Lung (tissue), 12 donors: ENCODE data around the gene KLHL36. TPM values are rescaled to one million over a fixed set of nuclear protein-coding genes. Genes with fewer than 3 reads are reported as not detected.

Source experiments
- ATAC-seq: fragments of 200-7000 bp; cut with Tn5 transposase; one replicate; pipeline ENCODE4 v1.9.1; 2020; ENCODE audit warnings: moderate number of reproducible peaks; ENCODE audit not compliant: insufficient read depth, low FRiP score
- DNase-seq, 3 donors: peaks; one replicate each; pipeline ENCODE4 v3.0.0-alpha.2; 2013 to 2017
- H3K27ac ChIP-seq, 2 donors: one replicate each; pipeline ENCODE4 v1.5.1; 2013; ENCODE audit warnings: mild to moderate bottlenecking in 2 of 2, moderate library complexity in 2 of 2, control low read depth in 1 of 2, inconsistent platforms in 1 of 2, low read depth in 1 of 2, low read length in 1 of 2
- H3K27me3 ChIP-seq, 3 donors: one replicate each; pipeline ENCODE4 v1.5.1; 2013; ENCODE audit warnings: low read length in 2 of 3; ENCODE audit not compliant: control insufficient read depth in 3 of 3, insufficient read depth in 3 of 3
- H3K36me3 ChIP-seq, 4 donors: one replicate each; pipeline ENCODE4 v1.5.1; 2013; ENCODE audit warnings: low read length in 4 of 4, mild to moderate bottlenecking in 1 of 4, moderate library complexity in 1 of 4; ENCODE audit not compliant: control insufficient read depth in 4 of 4, insufficient read depth in 4 of 4
- H3K4me1 ChIP-seq, 5 donors: one replicate each; pipeline ENCODE4 v1.5.1; 2013; ENCODE audit warnings: low read length in 5 of 5, mild to moderate bottlenecking in 2 of 5, moderate library complexity in 1 of 5; ENCODE audit not compliant: control insufficient read depth in 5 of 5, insufficient read depth in 5 of 5
- H3K4me3 ChIP-seq: one replicate; pipeline ENCODE4 v1.5.1; 2013; ENCODE audit warnings: mild to moderate bottlenecking, control low read depth, moderate library complexity
- H3K9ac ChIP-seq, 2 donors: one replicate each; pipeline ENCODE4 v1.5.1; 2013; ENCODE audit warnings: low read length in 2 of 2, control low read depth in 1 of 2; ENCODE audit not compliant: insufficient read depth in 1 of 2
- H3K9me3 ChIP-seq, 4 donors: one replicate each; pipeline ENCODE4 v1.5.1; 2013; ENCODE audit warnings: low read length in 3 of 4, mild to moderate bottlenecking in 1 of 4, moderate library complexity in 1 of 4; ENCODE audit not compliant: control insufficient read depth in 4 of 4, insufficient read depth in 3 of 4
- WGBS, 2 donors: extraction: QIAGEN DNeasy Blood & Tissue Kit; methylation state at CpG; one replicate each; pipeline ENCODE4 v1.1.7; 2013; 5-methylcytosine and 5-hydroxymethylcytosine counted together
- polyA plus RNA-seq, 2 donors: library from polyadenylated mRNA; stranded (reverse); fragments of 200-250 nt; gene quantifications; one replicate each; pipeline ENCODE4 v1.2.1, GENCODE V29; 2013
- total RNA-seq, 2 donors: library from RNA; depleted of rRNA in 1 of 2; stranded (reverse); fragments of >200 nt in 1 of 2; gene quantifications; one replicate each; pipeline ENCODE4 v1.2.1, GENCODE V29; 2014 to 2021
- TF ChIP-seq, protein P1 (sequence below): IDR thresholded peaks from 2 replicates; pipeline ENCODE4 v1.5.1; 2012; ENCODE audit warnings: mild to moderate bottlenecking; ENCODE audit errors: control extremely low read depth, extremely low read depth
- donor health status: control.
- donor health status: control.
- donor health status: Bipolar disorder and iron deficiency.
- donor health status: healthy.
- donor health status: DM: yes; HTN: yes; CAD: no.

The KLHL36 gene
- total and polyA plus RNA-seq, 4 donors, result 18.1 to 52.7 (median 32.3) TPM

DNA sequence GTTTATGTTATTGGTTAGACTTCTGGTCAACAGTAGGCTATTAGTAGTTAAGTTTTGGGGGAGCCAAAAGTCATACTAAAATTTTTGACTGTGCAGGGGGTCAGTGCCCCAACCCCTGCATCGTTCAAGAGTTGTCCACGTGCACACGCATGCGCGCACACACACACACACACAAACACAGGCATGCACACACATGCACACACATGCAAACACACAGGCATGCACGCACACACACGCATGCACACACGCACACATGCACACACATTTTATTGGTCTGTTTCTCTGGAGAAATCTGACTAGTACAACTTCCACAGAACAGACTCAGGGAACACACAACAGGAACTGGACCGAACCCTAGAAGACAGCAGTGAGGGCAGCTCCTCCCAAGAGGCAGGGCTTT is 27.1 kb downstream of the KLHL36 start:
- ATAC-seq (no peak), DNase-seq (no peak)
- TF ChIP-seq, protein P1, sequence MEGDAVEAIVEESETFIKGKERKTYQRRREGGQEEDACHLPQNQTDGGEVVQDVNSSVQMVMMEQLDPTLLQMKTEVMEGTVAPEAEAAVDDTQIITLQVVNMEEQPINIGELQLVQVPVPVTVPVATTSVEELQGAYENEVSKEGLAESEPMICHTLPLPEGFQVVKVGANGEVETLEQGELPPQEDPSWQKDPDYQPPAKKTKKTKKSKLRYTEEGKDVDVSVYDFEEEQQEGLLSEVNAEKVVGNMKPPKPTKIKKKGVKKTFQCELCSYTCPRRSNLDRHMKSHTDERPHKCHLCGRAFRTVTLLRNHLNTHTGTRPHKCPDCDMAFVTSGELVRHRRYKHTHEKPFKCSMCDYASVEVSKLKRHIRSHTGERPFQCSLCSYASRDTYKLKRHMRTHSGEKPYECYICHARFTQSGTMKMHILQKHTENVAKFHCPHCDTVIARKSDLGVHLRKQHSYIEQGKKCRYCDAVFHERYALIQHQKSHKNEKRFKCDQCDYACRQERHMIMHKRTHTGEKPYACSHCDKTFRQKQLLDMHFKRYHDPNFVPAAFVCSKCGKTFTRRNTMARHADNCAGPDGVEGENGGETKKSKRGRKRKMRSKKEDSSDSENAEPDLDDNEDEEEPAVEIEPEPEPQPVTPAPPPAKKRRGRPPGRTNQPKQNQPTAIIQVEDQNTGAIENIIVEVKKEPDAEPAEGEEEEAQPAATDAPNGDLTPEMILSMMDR, result no peak
- Histone ChIP-seq H3K4me3 (no peak overlapping the region), H3K4me1 (peaks cover 0 to 2% (median 0%) of the 10 kb centered on the region in 5 donors), H3K9ac (no peak overlapping the region), H3K9me3 (no peaks in the 10 kb centered on the region), H3K27ac (no peak overlapping the region), H3K36me3 (no peaks in the 10 kb centered on the region), H3K27me3 (no peaks in the 10 kb centered on the region)
- WGBS, 2 donors, result 82 to 93% methylated on average over 9 of the region's 9 CpGs

- TF ChIP-seq, protein P1, result no peak
- H3K9me3 ChIP-seq, result no peaks in the 10 kb centered on the region
- H3K27ac ChIP-seq, result no peak overlapping the region
- no peak for ATAC-seq
- no peaks in the 10 kb centered on the region for H3K27me3 ChIP-seq
- H3K4me3 ChIP-seq, result no peak overlapping the region
- H3K36me3 ChIP-seq, result no peaks in the 10 kb centered on the region
- H3K9ac ChIP-seq, result no peak overlapping the region
- WGBS, 2 donors, result 96 to 97% methylated on average over 2 of the region's 2 CpGs
- H3K4me1 ChIP-seq, result peaks cover 0 to 2% (median 0%) of the 10 kb centered on the region in 5 donors
- no peak for DNase-seq
These were observed 27.6 kb downstream of the KLHL36 start for GRCh38 chr16:84675884-84676283.

DNA sequence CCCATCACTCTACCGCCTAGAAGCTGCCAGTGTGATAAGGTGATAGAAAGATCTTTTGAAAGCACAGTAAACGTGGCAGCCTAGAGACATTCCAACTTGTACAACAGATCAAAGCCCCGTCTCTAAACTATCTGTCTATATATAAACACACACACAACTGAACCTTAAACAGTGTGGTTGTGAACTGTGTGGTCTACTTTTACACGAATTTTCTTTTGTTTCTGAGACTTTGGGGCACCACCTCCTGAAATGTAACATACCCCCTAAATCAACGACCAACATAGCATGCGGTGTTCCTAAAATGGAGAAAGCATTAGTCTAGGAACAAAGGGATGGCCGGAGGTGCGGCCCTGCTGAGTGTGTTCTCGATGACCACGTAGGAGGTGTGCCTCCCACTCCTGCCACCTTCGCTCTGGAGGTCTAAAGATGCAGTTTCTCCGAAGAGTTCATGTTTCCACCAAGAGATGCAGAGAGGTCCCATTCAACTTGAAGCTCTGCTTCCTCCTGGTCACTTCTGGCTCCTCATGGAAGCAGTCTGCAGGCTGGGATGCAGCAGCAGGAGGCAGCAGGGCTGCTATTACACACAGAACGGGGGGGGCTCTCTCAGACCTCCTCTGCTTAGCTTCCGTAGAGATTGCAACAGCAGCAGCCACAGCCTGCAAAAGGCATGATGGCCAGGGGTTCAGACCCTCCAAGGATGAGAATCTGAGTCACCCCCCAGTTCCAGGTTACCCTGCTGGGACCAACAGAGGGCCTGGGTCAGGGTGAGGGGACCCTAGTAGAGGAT is 28.9 kb downstream of the KLHL36 start:
- Histone ChIP-seq H3K9me3 (no peaks in the 10 kb centered on the region), H3K27ac (no peak overlapping the region), H3K27me3 (no peaks in the 10 kb centered on the region), H3K4me3 (no peak overlapping the region), H3K4me1 (peaks cover 0 to 2% (median 0%) of the 10 kb centered on the region in 5 donors), H3K9ac (no peak overlapping the region), H3K36me3 (no peaks in the 10 kb centered on the region)
- WGBS, 2 donors, result 70 to 76% methylated on average over 14 of the region's 14 CpGs
- TF ChIP-seq, protein P1, result no peak
- ATAC-seq, result no peak
- peak; percentile 33 to 43 (median 37) for DNase-seq
